PFSK-1 (cell line): ENCODE measurements around the gene RNH1.

Experiments
- POLR2AphosphoS5 ChIP-seq: IDR thresholded peaks from 2 replicates; pipeline ENCODE4 v1.6.1; 2012; ENCODE audit warnings: low read depth, mild to moderate bottlenecking, control low read depth, low read length, moderate library complexity
- REST ChIP-seq, 2 experiments: IDR thresholded peaks; 2 replicates each; pipeline versions ENCODE4 v1.6.1 to v1.8.0; 2011 to 2012; ENCODE audit warnings: low read depth in 2 of 2, low read length in 2 of 2, control low read depth in 1 of 2, inconsistent platforms in 1 of 2, mild to moderate bottlenecking in 1 of 2, moderate library complexity in 1 of 2; ENCODE audit not compliant: insufficient read depth in 1 of 2
- SIN3A ChIP-seq: IDR thresholded peaks from 2 replicates; pipeline ENCODE4 v1.6.1; 2012; ENCODE audit warnings: mild to moderate bottlenecking, low read length, moderate library complexity, borderline replicate concordance; ENCODE audit not compliant: insufficient read depth

DNA sequence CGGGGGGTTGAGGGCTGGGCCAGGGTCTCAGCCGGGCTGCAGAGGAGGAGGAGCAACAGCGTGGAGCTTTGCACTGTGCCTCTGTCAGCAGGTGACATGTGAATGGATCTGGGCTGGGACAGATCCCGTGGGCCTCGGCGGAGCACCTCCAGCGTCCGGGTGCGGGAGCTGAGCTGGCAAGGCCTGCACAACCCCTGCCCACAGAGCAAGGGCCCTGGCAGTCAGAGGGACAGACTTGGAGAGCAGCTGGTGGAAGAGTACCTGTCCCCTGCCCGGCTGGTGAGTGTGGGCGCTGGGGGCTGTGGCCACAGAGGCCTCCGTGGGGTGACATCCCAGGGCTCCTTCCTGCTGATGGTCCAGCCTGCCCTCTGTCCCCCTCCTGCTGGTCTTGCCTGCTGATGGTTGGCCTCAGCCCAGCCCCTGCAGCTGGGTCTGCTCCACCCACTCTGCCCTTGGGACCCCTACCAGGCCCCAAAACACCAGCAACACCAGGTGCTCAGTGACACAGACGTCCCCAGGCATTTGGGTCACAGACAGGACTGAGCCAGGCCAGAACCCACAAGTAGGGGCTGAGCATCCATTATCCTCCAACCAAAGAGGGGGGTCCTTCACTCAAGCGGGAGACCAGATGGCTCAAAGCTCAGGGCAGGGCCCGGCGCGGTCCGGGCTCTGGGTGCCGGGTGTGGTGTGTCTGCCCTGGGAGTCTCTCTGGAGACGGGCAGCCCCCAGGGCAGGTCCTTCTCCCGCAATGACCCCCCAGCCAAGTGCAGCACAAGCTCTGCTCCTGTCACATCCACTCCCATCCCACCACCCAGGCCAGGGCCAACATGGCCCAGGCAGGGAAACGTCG lies 33.8 kb upstream of the RNH1 start:
- TF ChIP-seq REST (IDR thresholded peaks at IDR 0.05; ENCODE audit: insufficient read depth in 1 of 2, low read depth in 2 of 2, low read length in 2 of 2) (no peak), SIN3A (no peak), POLR2AphosphoS5 (no peak)
